Esophagus squamous epithelium (tissue), 4 donors: ENCODE results near the gene RPTOR.

Experiments used
- POLR2A ChIP-seq, 4 donors: fragments of 450-650 bp; IDR thresholded peaks; one replicate each; pipeline ENCODE4 v1.6.1; 2017; ENCODE audit warnings: antibody characterized with exemption in 4 of 4, mild to moderate bottlenecking in 4 of 4, moderate library complexity in 3 of 4
- TF ChIP-seq, protein P1 (sequence below), 6 experiments: fragments of 450-650 bp in 4 of 6; fragments of 200-600 bp in 2 of 6; sonication (generic) in 2 of 6; IDR thresholded peaks; one replicate each; pipeline ENCODE4 v1.5.1; 2016 to 2019; ENCODE audit warnings: antibody characterized with exemption in 6 of 6, mild to moderate bottlenecking in 4 of 6, moderate library complexity in 4 of 6

DNA sequence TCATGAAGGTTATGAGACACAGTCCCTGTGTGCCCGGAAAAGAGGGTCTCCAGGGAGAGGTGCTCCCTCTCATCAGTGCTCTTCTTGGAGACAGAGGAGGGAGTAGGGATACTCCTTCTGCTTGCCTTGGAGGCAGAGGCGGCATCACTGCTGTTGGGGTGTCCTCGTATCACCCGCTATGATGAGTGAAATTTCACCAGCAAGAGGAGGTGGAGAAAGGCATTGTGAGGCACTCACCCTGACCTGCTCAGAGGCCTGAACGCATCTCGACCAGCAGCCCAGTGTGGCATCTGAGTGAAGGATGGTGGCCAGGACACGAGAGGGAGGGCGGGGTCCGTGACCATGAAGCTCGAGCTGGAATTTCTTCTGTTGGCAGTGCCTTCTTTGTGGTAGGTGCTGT is 224.9 kb downstream of the RPTOR start:
- no peak for TF ChIP-seq POLR2A (IDR thresholded peaks at IDR 0.05)
- TF ChIP-seq, protein P1, sequence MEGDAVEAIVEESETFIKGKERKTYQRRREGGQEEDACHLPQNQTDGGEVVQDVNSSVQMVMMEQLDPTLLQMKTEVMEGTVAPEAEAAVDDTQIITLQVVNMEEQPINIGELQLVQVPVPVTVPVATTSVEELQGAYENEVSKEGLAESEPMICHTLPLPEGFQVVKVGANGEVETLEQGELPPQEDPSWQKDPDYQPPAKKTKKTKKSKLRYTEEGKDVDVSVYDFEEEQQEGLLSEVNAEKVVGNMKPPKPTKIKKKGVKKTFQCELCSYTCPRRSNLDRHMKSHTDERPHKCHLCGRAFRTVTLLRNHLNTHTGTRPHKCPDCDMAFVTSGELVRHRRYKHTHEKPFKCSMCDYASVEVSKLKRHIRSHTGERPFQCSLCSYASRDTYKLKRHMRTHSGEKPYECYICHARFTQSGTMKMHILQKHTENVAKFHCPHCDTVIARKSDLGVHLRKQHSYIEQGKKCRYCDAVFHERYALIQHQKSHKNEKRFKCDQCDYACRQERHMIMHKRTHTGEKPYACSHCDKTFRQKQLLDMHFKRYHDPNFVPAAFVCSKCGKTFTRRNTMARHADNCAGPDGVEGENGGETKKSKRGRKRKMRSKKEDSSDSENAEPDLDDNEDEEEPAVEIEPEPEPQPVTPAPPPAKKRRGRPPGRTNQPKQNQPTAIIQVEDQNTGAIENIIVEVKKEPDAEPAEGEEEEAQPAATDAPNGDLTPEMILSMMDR (IDR thresholded peaks at IDR 0.05) = no peak
